ENCODE measurements around the gene BRD9.
"Not testable (repeated sequence)": the region's sequence is repeated elsewhere in the genome, so short reads cannot be mapped to it uniquely, and the experiment has no call there.

The BRD9 gene

GRCh38 chr5:856531-857425 is 35.8 kb downstream of the BRD9 start:
- peak in 1 of 2 donors; percentile 9 for DNase-seq

- peak in 1 of 2 donors; percentile 16 for DNase-seq
Measured at GRCh38 chr5:855771-856530, 36.6 kb downstream of the BRD9 start.

GRCh38 chr5:854966-855743 is 37.4 kb downstream of the BRD9 start:
- no peak for DNase-seq

- no peak for DNase-seq
Measured at GRCh38 chr5:854217-854616, 38.4 kb downstream of the BRD9 start.

GRCh38 chr5:853416-854090 is 39.0 kb downstream of the BRD9 start:
- not testable (repeated sequence) for DNase-seq

GRCh38 chr5:852431-853401 is 39.9 kb downstream of the BRD9 start:
- no peak for DNase-seq

- DNase-seq = no peak
Measured at GRCh38 chr5:852018-852417, 40.6 kb downstream of the BRD9 start.

- no peak for DNase-seq
Measured at GRCh38 chr5:851553-851952, 41.0 kb downstream of the BRD9 start.

GRCh38 chr5:851076-851475 is 41.5 kb downstream of the BRD9 start:
- no peak for DNase-seq

GRCh38 chr5:850511-851006 is 42.0 kb downstream of the BRD9 start, which contains the start of gene ZDHHC11:
ZDHHC11 (minus strand) TSS chr5:850986; CDS start chr5:850602, 384 bp downstream.
- no peak for DNase-seq

GRCh38 chr5:849651-850301 is 42.8 kb downstream of the BRD9 start:
- DNase-seq = no peak

- DNase-seq = no peak
Measured at GRCh38 chr5:848671-849111, 43.9 kb downstream of the BRD9 start.

- not testable (repeated sequence) for DNase-seq
Measured at GRCh38 chr5:847736-848135, 44.9 kb downstream of the BRD9 start.

GRCh38 chr5:847212-847611 is 45.4 kb downstream of the BRD9 start:
- DNase-seq = not testable (repeated sequence)

GRCh38 chr5:846602-847091 is 46.0 kb downstream of the BRD9 start:
- DNase-seq = peak in 1 of 2 donors; percentile 33

- not testable (repeated sequence) for DNase-seq
Measured at GRCh38 chr5:845676-846601, 46.7 kb downstream of the BRD9 start.

- not testable (repeated sequence) for DNase-seq
Measured at GRCh38 chr5:845031-845675, 47.4 kb downstream of the BRD9 start.

- not testable (repeated sequence) for DNase-seq
Measured at GRCh38 chr5:844426-844825, 48.2 kb downstream of the BRD9 start.
